M059J (cell line): ENCODE data around the gene PARP14. TPM values are rescaled to one million over a fixed set of nuclear protein-coding genes. Genes with fewer than 3 reads are reported as not detected.
"Not testable (repeated sequence)": the region's sequence is repeated elsewhere in the genome, so short reads cannot be mapped to it uniquely, and the experiment has no call there.

Experiments used
- DNase-seq: peaks from one replicate; pipeline ENCODE4 v3.0.0-alpha.2; 2012; ENCODE audit warnings: low read depth
- total RNA-seq: library from RNA; depleted of rRNA; stranded (reverse); fragments of >200 nt; shearing (Covaris generic); gene quantifications from 2 replicates; pipeline ENCODE4 v1.2.3, GENCODE V29; 2014

Gene PARP14
- total RNA-seq, 1 experiment from 2014 or later, result 158 TPM

- DNase-seq, result no peak
These were observed 44.5 kb downstream of the PARP14 start for GRCh38 chr3:122725106-122725505.

DNA sequence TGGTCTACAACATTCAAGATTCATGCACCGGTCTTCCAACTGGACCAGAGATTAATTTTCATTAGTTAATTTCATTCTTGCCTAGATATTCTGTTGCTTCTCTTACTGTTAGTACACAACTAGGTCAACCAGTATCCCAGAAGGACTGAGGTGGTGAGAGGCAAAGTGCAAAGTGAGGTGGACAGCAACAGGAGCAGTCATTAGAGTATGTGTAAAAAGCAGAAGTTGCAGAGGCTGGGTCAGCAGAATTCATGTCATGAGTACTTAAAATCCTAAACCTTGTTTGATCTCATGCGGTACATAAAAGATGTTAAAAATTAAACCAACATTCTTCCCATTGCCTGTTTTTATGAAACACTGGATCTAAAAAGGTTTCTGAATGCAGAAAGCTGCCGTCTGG is 46.7 kb downstream of the PARP14 start:
- DNase-seq, result no peak

- peak; percentile 59 for DNase-seq
These were observed 47.1 kb downstream of the PARP14 start for GRCh38 chr3:122727766-122728165.

- no peak for DNase-seq
These were observed 47.5 kb downstream of the PARP14 start for GRCh38 chr3:122728186-122728585.

DNA sequence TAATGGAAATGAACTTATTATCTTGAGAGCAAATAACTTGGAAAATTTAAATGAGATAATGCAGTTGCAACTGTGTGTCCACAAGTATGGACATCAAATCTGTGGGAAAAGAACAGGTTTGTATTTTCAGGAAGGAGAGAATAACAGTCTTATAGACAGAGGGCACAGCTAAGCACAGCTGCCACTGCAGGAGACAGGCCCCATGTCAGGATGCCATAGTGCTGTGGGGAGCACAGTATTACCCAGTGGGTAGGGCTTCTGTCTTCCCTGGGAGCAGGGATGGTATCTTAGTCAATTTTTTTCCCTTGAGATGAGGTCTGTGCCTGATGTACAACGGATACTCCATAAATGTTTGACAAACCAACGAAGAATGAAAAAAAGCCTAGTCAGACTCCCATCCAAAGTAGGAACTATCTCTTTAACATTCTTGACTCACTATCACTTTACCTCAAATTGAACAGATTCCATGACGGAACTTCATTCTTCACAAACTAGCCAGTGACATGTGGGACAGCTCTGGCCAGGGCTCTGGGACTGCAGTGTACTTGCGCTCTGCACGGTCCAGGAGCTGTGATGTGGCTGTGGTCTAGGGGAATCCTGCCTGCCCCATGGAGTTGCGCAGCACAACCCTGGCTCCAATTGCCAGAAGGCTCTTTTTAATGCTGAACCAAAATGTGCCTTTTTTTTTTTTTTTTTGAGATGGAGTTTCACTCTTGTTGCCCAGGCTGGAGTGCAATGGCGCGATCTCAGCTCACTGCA is 48.3 kb downstream of the PARP14 start:
- DNase-seq, result no peak

GRCh38 chr3:122730240-122730639 is 49.6 kb downstream of the PARP14 start:
- peak; percentile 20 for DNase-seq

DNA sequence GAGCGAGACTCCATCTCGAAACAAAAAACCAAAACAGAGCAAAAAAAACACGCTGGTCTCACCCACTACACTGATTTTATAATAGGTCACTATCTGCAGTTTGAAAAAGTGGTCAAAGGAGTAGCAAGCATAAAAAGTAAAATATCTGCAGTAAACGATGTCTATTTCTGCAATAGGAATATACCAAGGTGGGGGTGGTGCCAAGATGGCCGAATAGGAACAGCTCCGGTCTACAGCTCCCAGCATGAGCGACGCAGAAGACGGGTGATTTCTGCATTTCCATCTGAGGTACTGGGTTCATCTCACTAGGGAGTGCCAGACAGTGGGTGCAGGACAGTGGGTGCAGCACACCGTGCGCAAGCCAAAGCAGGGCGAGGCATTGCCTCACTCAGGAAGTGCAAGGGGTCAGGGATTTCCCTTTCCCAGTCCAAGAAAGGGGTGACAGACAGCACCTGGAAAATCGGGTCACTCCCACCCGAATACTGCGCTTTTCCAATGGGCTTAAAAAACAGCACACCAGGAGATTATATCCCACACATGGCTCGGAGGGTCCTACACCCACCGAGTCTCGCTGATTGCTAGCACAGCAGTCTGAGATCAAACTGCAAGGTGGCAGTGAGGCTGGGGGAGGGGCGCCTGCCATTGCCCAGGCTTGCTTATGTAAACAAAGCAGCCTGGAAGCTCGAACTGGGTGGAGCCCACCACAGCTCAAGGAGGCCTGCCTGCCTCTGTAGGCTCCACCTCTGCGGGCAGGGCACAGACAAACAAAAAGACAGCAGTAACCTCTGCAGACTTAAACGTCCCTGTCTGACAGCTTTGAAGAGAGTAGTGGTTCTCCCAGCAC is 52.3 kb downstream of the PARP14 start:
- not testable (repeated sequence) for DNase-seq

- no peak for DNase-seq
These were observed 58.5 kb downstream of the PARP14 start for GRCh38 chr3:122739172-122739571.

GRCh38 chr3:122742234-122742633 is 61.6 kb downstream of the PARP14 start:
- DNase-seq, result no peak

GRCh38 chr3:122743581-122744120 is 63.0 kb downstream of the PARP14 start:
- no peak for DNase-seq

- DNase-seq, result peak; percentile 25
These were observed 64.9 kb downstream of the PARP14 start for GRCh38 chr3:122745369-122746021.

- not testable (repeated sequence) for DNase-seq
These were observed 66.7 kb downstream of the PARP14 start for GRCh38 chr3:122747295-122747694.

DNA sequence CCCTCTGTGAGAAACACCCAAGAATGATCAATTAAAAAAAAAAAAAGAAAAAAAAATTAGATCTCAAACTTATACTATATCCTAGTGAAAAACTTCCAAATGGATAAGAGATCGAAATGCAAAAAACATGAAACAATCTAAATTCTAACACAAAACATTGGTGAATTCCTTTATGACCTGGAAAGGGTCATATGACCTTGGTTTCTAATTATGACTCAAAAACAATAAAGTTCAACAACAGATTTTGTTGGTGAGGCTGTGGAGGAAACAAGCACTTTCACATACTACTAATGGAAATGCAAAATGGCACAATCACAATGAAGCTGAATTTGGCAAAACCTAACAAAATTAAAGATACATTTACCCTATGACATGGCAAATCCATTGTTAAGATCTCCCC is 67.7 kb downstream of the PARP14 start:
- DNase-seq, result no peak

DNA sequence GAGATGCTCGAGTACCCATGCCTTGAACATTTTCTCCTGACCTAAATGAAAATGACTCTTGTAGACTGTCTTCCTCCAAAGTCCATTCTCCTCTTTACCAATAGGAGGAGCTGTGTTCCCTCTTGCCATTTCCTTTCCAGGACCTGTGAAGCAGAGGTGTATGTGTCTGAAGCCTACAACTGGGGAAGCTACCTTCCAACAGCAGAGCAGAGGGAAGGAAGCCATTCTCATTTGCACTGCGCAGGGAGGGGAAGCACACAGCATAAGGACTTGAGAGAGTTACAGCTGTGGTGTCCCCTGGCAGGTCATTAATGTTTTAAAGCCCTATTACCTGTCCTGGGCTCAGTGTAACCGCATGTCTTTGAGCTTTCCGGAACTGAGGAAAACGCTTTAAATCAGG is 74.3 kb downstream of the PARP14 start:
- peak; percentile 62 for DNase-seq

- no peak for DNase-seq
These were observed 74.9 kb downstream of the PARP14 start for GRCh38 chr3:122755491-122755890.

GRCh38 chr3:122758877-122759560 is 78.4 kb downstream of the PARP14 start:
- DNase-seq, result no peak

- DNase-seq, result peak; percentile 14
These were observed 80.0 kb downstream of the PARP14 start for GRCh38 chr3:122760453-122761271.

GRCh38 chr3:122766430-122766829 is 85.8 kb downstream of the PARP14 start:
- no peak for DNase-seq

DNA sequence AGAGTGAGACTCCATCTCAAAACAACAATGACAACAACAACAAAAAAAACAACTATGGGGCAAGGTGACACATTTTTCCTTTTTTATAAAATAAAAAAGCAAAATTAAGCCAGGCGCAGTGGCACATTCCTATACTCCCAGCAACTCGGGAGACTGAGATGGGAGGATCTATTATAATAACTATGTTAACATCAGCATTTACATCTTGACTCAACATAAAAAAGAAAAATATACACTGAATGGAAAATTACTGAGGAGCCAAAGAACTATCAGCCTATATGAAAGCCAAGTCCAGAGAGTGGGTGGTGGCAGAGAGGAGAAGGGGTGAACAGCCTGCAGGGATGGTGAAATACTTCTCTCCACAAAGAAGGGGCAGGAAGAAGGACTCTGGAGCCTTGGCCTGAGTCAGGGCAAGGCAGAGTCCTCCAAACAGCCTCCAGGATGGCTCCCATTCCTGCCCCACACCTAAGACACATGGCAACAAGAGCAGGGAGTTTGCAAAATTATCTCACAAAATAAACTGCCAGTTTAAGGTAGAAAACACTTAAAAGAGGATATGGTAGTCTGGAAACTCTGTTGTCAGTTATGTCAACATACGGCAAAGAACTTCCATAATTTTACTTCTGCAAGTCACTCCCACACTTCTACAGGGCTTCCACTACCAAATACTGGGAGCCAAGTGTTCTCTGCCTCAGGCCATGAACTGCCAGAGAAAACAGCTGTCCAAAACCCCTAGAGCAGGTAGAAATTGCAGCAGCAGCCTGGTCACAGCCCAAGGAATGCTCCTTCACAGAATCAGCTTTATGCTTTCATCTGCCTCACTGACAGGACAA is 87.1 kb downstream of the PARP14 start:
- DNase-seq, result no peak
